ENCODE data around the gene TBC1D16. TPM values are rescaled to one million over a fixed set of nuclear protein-coding genes. Genes with fewer than 3 reads are reported as not detected.

Gene TBC1D16
- total RNA-seq, 1 experiment from 2014 or later: 21.1 TPM

- intact Hi-C loops (cut with micrococcal nuclease): no loop called here
- Mint-ChIP-seq H3K4me3 (ENCODE audit: unreplicated experiment) (no peak overlapping the region), H3K27ac (ENCODE audit: low read depth, unreplicated experiment) (no peak overlapping the region), H3K4me1 (ENCODE audit: insufficient read depth, unreplicated experiment) (no peaks in the 10 kb centered on the region), H3K36me3 (ENCODE audit: insufficient read depth, unreplicated experiment) (peaks cover 22% of the 10 kb centered on the region), H3K9me3 (ENCODE audit: unreplicated experiment) (no peaks in the 10 kb centered on the region), H3K27me3 (ENCODE audit: insufficient read depth, unreplicated experiment) (no peaks in the 10 kb centered on the region)
- no TSS peak for BruUV-seq (replicated peaks)
- POLR2A ChIA-PET: interaction anchor here (0.8 to 0.9 kb wide), 2 partner anchors 8 to 29 kb away, joined by 3 read pairs; no protein-coding TSS in a partner anchor
- CTCF ChIA-PET: interaction anchor here (0.6 kb wide), 1 partner anchor 113 kb away, joined by 3 read pairs; no protein-coding TSS in a partner anchor
- no peak for DNase-seq (ENCODE audit: unreplicated experiment)
- no peak for TF ChIP-seq CTCF (IDR thresholded peaks at IDR 0.05; ENCODE audit: unreplicated experiment)
Measured at GRCh38 chr17:79976451-79976850, 59.2 kb downstream of the TBC1D16 start.

GRCh38 chr17:79975498-79976134 lies 60.1 kb downstream of the TBC1D16 start:
- DNase-seq (ENCODE audit: unreplicated experiment): no peak
- ChIA-PET POLR2A (interaction anchor here (0.6 to 0.8 kb wide), 2 partner anchors 28 to 704 kb away, joined by 3 to 4 read pairs; no protein-coding TSS in a partner anchor), CTCF (interaction anchor here (0.5 to 1.6 kb wide), 5 partner anchors 12 to 112 kb away, joined by 3 to 7 read pairs (median 3); no protein-coding TSS in a partner anchor)
- no peak for TF ChIP-seq CTCF (IDR thresholded peaks at IDR 0.05; ENCODE audit: unreplicated experiment)
- H3K36me3 Mint-ChIP-seq (ENCODE audit: insufficient read depth, unreplicated experiment): peaks cover 25% of the 10 kb centered on the region
- no TSS peak for BruUV-seq (replicated peaks)
- intact Hi-C loops (cut with micrococcal nuclease): no loop called here
- no peaks in the 10 kb centered on the region for H3K4me1 Mint-ChIP-seq (ENCODE audit: insufficient read depth, unreplicated experiment)
- H3K27ac Mint-ChIP-seq (ENCODE audit: low read depth, unreplicated experiment): no peak overlapping the region
- H3K4me3 Mint-ChIP-seq (ENCODE audit: unreplicated experiment): no peak overlapping the region
- H3K27me3 Mint-ChIP-seq (ENCODE audit: insufficient read depth, unreplicated experiment): no peaks in the 10 kb centered on the region
- H3K9me3 Mint-ChIP-seq (ENCODE audit: unreplicated experiment): no peaks in the 10 kb centered on the region

GRCh38 chr17:79974566-79975497 lies 60.8 kb downstream of the TBC1D16 start:
- Mint-ChIP-seq H3K27me3 (ENCODE audit: insufficient read depth, unreplicated experiment) (no peaks in the 10 kb centered on the region), H3K27ac (ENCODE audit: low read depth, unreplicated experiment) (no peak overlapping the region), H3K4me1 (ENCODE audit: insufficient read depth, unreplicated experiment) (peaks cover 6% of the 10 kb centered on the region), H3K36me3 (ENCODE audit: insufficient read depth, unreplicated experiment) (peaks cover 30% of the 10 kb centered on the region), H3K9me3 (ENCODE audit: unreplicated experiment) (no peaks in the 10 kb centered on the region), H3K4me3 (ENCODE audit: unreplicated experiment) (no peak overlapping the region)
- POLR2A ChIA-PET: interaction anchor here (0.6 kb wide), 1 partner anchor 705 kb away, joined by 4 read pairs; no protein-coding TSS in a partner anchor
- BruUV-seq (replicated peaks): no TSS peak
- CTCF ChIA-PET: interaction anchor here (0.5 to 1.6 kb wide), 8 partner anchors 10 to 266 kb away, joined by 3 to 7 read pairs (median 4); no protein-coding TSS in a partner anchor
- peak; percentile 23 for TF ChIP-seq CTCF (IDR thresholded peaks at IDR 0.05; ENCODE audit: unreplicated experiment)
- intact Hi-C loops (cut with micrococcal nuclease): no loop called here
- no peak for DNase-seq (ENCODE audit: unreplicated experiment)

- Mint-ChIP-seq H3K36me3 (ENCODE audit: insufficient read depth, unreplicated experiment) (peaks cover 33% of the 10 kb centered on the region), H3K4me1 (ENCODE audit: insufficient read depth, unreplicated experiment) (peaks cover 10% of the 10 kb centered on the region), H3K4me3 (ENCODE audit: unreplicated experiment) (no peak overlapping the region), H3K9me3 (ENCODE audit: unreplicated experiment) (no peaks in the 10 kb centered on the region), H3K27me3 (ENCODE audit: insufficient read depth, unreplicated experiment) (no peaks in the 10 kb centered on the region), H3K27ac (ENCODE audit: low read depth, unreplicated experiment) (no peak overlapping the region)
- ChIA-PET POLR2A (no interaction called here), CTCF (no interaction called here)
- no peak for DNase-seq (ENCODE audit: unreplicated experiment)
- no TSS peak for BruUV-seq (replicated peaks)
- intact Hi-C loops (cut with micrococcal nuclease): no loop called here
- no peak for TF ChIP-seq CTCF (IDR thresholded peaks at IDR 0.05; ENCODE audit: unreplicated experiment)
Measured at GRCh38 chr17:79971651-79972050, 64.0 kb downstream of the TBC1D16 start.
